Adrenal gland (tissue), 5 donors: ENCODE data around the gene INHBE.

Experiments used
- POLR2A ChIP-seq, 2 donors: fragments of 450-650 bp; IDR thresholded peaks; one replicate each; pipeline ENCODE4 v1.6.1; 2017; ENCODE audit warnings: antibody characterized with exemption in 2 of 2, mild to moderate bottlenecking in 2 of 2, moderate library complexity in 1 of 2
- TF ChIP-seq, protein P1 (sequence below), 6 experiments: fragments of 450-650 bp in 4 of 6; fragments of 200-600 bp in 2 of 6; sonication (generic) in 1 of 6; IDR thresholded peaks; 1 replicate in 5 of 6; 2 replicates in 1 of 6; pipeline versions ENCODE4 v1.5.1 to v1.8.0; 2016 to 2021; ENCODE audit warnings: antibody characterized with exemption in 6 of 6, mild to moderate bottlenecking in 2 of 6, moderate library complexity in 1 of 6
- donor health status: DM: no; HTN: no; CAD: no.

DNA sequence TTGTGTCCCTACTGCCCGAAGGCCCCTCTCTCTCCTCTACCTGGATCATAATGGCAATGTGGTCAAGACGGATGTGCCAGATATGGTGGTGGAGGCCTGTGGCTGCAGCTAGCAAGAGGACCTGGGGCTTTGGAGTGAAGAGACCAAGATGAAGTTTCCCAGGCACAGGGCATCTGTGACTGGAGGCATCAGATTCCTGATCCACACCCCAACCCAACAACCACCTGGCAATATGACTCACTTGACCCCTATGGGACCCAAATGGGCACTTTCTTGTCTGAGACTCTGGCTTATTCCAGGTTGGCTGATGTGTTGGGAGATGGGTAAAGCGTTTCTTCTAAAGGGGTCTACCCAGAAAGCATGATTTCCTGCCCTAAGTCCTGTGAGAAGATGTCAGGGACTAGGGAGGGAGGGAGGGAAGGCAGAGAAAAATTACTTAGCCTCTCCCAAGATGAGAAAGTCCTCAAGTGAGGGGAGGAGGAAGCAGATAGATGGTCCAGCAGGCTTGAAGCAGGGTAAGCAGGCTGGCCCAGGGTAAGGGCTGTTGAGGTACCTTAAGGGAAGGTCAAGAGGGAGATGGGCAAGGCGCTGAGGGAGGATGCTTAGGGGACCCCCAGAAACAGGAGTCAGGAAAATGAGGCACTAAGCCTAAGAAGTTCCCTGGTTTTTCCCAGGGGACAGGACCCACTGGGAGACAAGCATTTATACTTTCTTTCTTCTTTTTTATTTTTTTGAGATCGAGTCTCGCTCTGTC is 1.8 kb downstream of the INHBE start:
- TF ChIP-seq, protein P1, sequence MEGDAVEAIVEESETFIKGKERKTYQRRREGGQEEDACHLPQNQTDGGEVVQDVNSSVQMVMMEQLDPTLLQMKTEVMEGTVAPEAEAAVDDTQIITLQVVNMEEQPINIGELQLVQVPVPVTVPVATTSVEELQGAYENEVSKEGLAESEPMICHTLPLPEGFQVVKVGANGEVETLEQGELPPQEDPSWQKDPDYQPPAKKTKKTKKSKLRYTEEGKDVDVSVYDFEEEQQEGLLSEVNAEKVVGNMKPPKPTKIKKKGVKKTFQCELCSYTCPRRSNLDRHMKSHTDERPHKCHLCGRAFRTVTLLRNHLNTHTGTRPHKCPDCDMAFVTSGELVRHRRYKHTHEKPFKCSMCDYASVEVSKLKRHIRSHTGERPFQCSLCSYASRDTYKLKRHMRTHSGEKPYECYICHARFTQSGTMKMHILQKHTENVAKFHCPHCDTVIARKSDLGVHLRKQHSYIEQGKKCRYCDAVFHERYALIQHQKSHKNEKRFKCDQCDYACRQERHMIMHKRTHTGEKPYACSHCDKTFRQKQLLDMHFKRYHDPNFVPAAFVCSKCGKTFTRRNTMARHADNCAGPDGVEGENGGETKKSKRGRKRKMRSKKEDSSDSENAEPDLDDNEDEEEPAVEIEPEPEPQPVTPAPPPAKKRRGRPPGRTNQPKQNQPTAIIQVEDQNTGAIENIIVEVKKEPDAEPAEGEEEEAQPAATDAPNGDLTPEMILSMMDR (IDR thresholded peaks at IDR 0.05): no peak
- TF ChIP-seq POLR2A (IDR thresholded peaks at IDR 0.05): no peak
